HEK293 (cell line): ENCODE data around the gene EFHD1.

ENCODE experiments used
- HOXD13 ChIP-seq: sonication (generic); formaldehyde crosslinking; IDR thresholded peaks from 2 replicates; pipeline ENCODE4 v1.8.0; 2022; ENCODE audit warnings: missing genetic modification reagents, borderline replicate concordance
- KLF1 ChIP-seq: fragments of 450-650 bp; formaldehyde crosslinking; IDR thresholded peaks from 2 replicates; pipeline ENCODE4 v1.5.1; 2016; ENCODE audit warnings: missing biosample characterization, missing genetic modification characterization
- KLF17 ChIP-seq: fragments of 450-650 bp; formaldehyde crosslinking; IDR thresholded peaks from 2 replicates; pipeline ENCODE4 v1.5.1; 2016; ENCODE audit warnings: missing biosample characterization, missing genetic modification characterization
- SP2 ChIP-seq: fragments of 450-650 bp; formaldehyde crosslinking; IDR thresholded peaks from 2 replicates; pipeline ENCODE4 v1.5.1; 2016; ENCODE audit warnings: missing biosample characterization, missing genetic modification characterization
- ZBTB1 ChIP-seq: fragments of 450-650 bp; formaldehyde crosslinking; IDR thresholded peaks from 2 replicates; pipeline ENCODE4 v1.5.1; 2016; ENCODE audit warnings: missing biosample characterization, missing genetic modification characterization
- ZEB2 ChIP-seq: fragments of 450-650 bp; formaldehyde crosslinking; IDR thresholded peaks from 2 replicates; pipeline ENCODE4 v1.5.1; 2016; ENCODE audit warnings: missing biosample characterization, missing genetic modification characterization
- ZNF140 ChIP-seq: fragments of 450-650 bp; formaldehyde crosslinking; IDR thresholded peaks from 2 replicates; pipeline ENCODE4 v1.5.1; 2016; ENCODE audit warnings: missing biosample characterization, missing genetic modification characterization
- ZNF335 ChIP-seq: fragments of 450-650 bp; formaldehyde crosslinking; conservative IDR thresholded peaks from 2 replicates; pipeline ENCODE4 v1.5.1; 2016; ENCODE audit warnings: missing biosample characterization, missing genetic modification characterization
- ZNF776 ChIP-seq: fragments of 450-650 bp; formaldehyde crosslinking; IDR thresholded peaks from 2 replicates; pipeline ENCODE4 v1.5.0; 2017; ENCODE audit warnings: missing biosample characterization, missing genetic modification characterization, borderline replicate concordance
- TF ChIP-seq, protein P1 (sequence below): fragments of 450-650 bp; formaldehyde crosslinking; IDR thresholded peaks from 2 replicates; pipeline ENCODE4 v1.5.1; 2016; ENCODE audit warnings: missing biosample characterization, missing genetic modification characterization, low read depth
- TF ChIP-seq, protein P2 (sequence below): fragments of 450-650 bp; formaldehyde crosslinking; IDR thresholded peaks from 2 replicates; pipeline ENCODE4 v1.5.1; 2016; ENCODE audit warnings: missing biosample characterization, missing genetic modification characterization
- TF ChIP-seq, protein P3 (sequence below): fragments of 450-650 bp; formaldehyde crosslinking; IDR thresholded peaks from 2 replicates; pipeline ENCODE4 v1.5.1; 2017; ENCODE audit warnings: missing biosample characterization, missing genetic modification characterization
- TF ChIP-seq, protein P4 (sequence below): fragments of 450-650 bp; formaldehyde crosslinking; IDR thresholded peaks from 2 replicates; pipeline ENCODE4 v1.5.1; 2016; ENCODE audit warnings: missing biosample characterization, missing genetic modification characterization

GRCh38 chr2:232713505-232713904 is 80.1 kb downstream of the EFHD1 start:
- no peak for TF ChIP-seq ZBTB1 (tag by site-specific recombination)
- TF ChIP-seq KLF1 = no peak
- no peak for TF ChIP-seq KLF17 (tag by site-specific recombination)
- TF ChIP-seq, protein P1, sequence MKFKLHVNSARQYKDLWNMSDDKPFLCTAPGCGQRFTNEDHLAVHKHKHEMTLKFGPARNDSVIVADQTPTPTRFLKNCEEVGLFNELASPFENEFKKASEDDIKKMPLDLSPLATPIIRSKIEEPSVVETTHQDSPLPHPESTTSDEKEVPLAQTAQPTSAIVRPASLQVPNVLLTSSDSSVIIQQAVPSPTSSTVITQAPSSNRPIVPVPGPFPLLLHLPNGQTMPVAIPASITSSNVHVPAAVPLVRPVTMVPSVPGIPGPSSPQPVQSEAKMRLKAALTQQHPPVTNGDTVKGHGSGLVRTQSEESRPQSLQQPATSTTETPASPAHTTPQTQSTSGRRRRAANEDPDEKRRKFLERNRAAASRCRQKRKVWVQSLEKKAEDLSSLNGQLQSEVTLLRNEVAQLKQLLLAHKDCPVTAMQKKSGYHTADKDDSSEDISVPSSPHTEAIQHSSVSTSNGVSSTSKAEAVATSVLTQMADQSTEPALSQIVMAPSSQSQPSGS (tag by site-specific recombination) = no peak
- TF ChIP-seq, protein P2, sequence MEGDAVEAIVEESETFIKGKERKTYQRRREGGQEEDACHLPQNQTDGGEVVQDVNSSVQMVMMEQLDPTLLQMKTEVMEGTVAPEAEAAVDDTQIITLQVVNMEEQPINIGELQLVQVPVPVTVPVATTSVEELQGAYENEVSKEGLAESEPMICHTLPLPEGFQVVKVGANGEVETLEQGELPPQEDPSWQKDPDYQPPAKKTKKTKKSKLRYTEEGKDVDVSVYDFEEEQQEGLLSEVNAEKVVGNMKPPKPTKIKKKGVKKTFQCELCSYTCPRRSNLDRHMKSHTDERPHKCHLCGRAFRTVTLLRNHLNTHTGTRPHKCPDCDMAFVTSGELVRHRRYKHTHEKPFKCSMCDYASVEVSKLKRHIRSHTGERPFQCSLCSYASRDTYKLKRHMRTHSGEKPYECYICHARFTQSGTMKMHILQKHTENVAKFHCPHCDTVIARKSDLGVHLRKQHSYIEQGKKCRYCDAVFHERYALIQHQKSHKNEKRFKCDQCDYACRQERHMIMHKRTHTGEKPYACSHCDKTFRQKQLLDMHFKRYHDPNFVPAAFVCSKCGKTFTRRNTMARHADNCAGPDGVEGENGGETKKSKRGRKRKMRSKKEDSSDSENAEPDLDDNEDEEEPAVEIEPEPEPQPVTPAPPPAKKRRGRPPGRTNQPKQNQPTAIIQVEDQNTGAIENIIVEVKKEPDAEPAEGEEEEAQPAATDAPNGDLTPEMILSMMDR = no peak
- TF ChIP-seq ZNF335 = no peak
- no peak for TF ChIP-seq HOXD13
- TF ChIP-seq ZNF776 (tag by site-specific recombination) = no peak
- no peak for TF ChIP-seq SP2
- no peak for TF ChIP-seq ZNF140 (tag by site-specific recombination)
- TF ChIP-seq, protein P3, sequence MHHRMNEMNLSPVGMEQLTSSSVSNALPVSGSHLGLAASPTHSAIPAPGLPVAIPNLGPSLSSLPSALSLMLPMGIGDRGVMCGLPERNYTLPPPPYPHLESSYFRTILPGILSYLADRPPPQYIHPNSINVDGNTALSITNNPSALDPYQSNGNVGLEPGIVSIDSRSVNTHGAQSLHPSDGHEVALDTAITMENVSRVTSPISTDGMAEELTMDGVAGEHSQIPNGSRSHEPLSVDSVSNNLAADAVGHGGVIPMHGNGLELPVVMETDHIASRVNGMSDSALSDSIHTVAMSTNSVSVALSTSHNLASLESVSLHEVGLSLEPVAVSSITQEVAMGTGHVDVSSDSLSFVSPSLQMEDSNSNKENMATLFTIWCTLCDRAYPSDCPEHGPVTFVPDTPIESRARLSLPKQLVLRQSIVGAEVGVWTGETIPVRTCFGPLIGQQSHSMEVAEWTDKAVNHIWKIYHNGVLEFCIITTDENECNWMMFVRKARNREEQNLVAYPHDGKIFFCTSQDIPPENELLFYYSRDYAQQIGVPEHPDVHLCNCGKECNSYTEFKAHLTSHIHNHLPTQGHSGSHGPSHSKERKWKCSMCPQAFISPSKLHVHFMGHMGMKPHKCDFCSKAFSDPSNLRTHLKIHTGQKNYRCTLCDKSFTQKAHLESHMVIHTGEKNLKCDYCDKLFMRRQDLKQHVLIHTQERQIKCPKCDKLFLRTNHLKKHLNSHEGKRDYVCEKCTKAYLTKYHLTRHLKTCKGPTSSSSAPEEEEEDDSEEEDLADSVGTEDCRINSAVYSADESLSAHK (tag by site-specific recombination) = no peak
- TF ChIP-seq ZEB2 (tag by site-specific recombination) = no peak
- TF ChIP-seq, protein P4, sequence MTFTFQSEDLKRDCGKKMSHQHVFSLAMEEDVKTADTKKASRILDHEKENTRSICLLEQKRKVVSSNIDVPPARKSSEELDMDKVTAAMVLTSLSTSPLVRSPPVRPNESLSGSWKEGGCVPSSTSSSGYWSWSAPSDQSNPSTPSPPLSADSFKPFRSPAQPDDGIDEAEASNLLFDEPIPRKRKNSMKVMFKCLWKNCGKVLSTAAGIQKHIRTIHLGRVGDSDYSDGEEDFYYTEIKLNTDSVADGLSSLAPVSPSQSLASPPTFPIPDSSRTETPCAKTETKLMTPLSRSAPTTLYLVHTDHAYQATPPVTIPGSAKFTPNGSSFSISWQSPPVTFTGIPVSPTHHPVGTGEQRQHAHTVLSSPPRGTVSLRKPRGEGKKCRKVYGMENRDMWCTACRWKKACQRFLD (tag by site-specific recombination) = no peak
